GM18951 (cell line): Measurements from ENCODE around the gene TMEM91.

Experiments
- POLR2A ChIP-seq: IDR thresholded peaks from 4 replicates; pipeline ENCODE4 v1.6.1; 2011; ENCODE audit warnings: mild to moderate bottlenecking; ENCODE audit not compliant: insufficient read length, insufficient read depth; ENCODE audit errors: extremely low read depth
- in situ Hi-C: fragments of 300-500 bp; cut with MboI; formaldehyde crosslinking; loops from one replicate; pipeline ENCODE4 v1.12.0; 2022; ENCODE audit warnings: low sequenced_read_pairs, mixed read lengths, inconsistent platforms; ENCODE audit not compliant: unreplicated experiment

The TMEM91 gene

GRCh38 chr19:41376241-41376997, at the start of gene TMEM91:
Gene TMEM91 (plus strand): TSS chr19:41376533. CDS start chr19:41378310, 1,777 bp downstream.
- in situ Hi-C loops, result no loop called here

GRCh38 chr19:41327076-41327575, 49.2 kb upstream of the TMEM91 start:
- no peak for TF ChIP-seq POLR2A
- in situ Hi-C loops, result no loop called here

More at GRCh38 chr19:41376241-41376997, at the start of gene TMEM91:
- no peak for TF ChIP-seq POLR2A

GRCh38 chr19:41327576-41328156, 48.7 kb upstream of the TMEM91 start:
- in situ Hi-C loops, result no loop called here
- peak; percentile 63 for TF ChIP-seq POLR2A

- in situ Hi-C loops, result no loop called here
- TF ChIP-seq POLR2A, result no peak
Measured at GRCh38 chr19:41328157-41328841, 48.0 kb upstream of the TMEM91 start.

GRCh38 chr19:41328842-41329225, 47.5 kb upstream of the TMEM91 start:
- peak; percentile 5 for TF ChIP-seq POLR2A
- in situ Hi-C loops, result no loop called here

- TF ChIP-seq POLR2A, result no peak
- in situ Hi-C loops, result no loop called here
Measured at GRCh38 chr19:41330481-41330880, 45.9 kb upstream of the TMEM91 start.

- in situ Hi-C loops, result no loop called here
- no peak for TF ChIP-seq POLR2A
Measured at GRCh38 chr19:41330946-41331678, 45.2 kb upstream of the TMEM91 start.

GRCh38 chr19:41332000-41332399, 44.3 kb upstream of the TMEM91 start:
- no peak for TF ChIP-seq POLR2A
- in situ Hi-C loops, result no loop called here

- in situ Hi-C loops, result no loop called here
Measured at GRCh38 chr19:41332468-41332867, 43.9 kb upstream of the TMEM91 start.

GRCh38 chr19:41334793-41335192, 41.5 kb upstream of the TMEM91 start:
- in situ Hi-C loops, result no loop called here
- no peak for TF ChIP-seq POLR2A

More at GRCh38 chr19:41332468-41332867, 43.9 kb upstream of the TMEM91 start:
- TF ChIP-seq POLR2A, result no peak

GRCh38 chr19:41335467-41335866, 40.9 kb upstream of the TMEM91 start:
- in situ Hi-C loops, result no loop called here
- TF ChIP-seq POLR2A, result no peak

GRCh38 chr19:41339936-41340335, 36.4 kb upstream of the TMEM91 start:
- in situ Hi-C loops, result no loop called here
- no peak for TF ChIP-seq POLR2A
